ENCODE results near the gene DDN.

GRCh38 chr12:48954841-48955501 lies 44.2 kb downstream of the DDN start:
- TF ChIP-seq CTCF (conservative IDR thresholded peaks at IDR 0.05; ENCODE audit: low read depth, low read length) = no peak
- no peak for TF ChIP-seq EZH2phosphoT487 (IDR thresholded peaks at IDR 0.05; ENCODE audit: borderline replicate concordance, low read length)
- no peak for TF ChIP-seq EZH2 (IDR thresholded peaks at IDR 0.05; ENCODE audit: low read length, unreplicated experiment)

Measured in PC-3 (cell line).